Endothelial cell (in vitro differentiated cells): ENCODE results near the gene TMEM181. TPM values are rescaled to one million over a fixed set of nuclear protein-coding genes. Genes with fewer than 3 reads are reported as not detected.

Experiments
- DNase-seq: peaks from one replicate; pipeline ENCODE4 v3.0.0; 2021; ENCODE audit warnings: low spot score
- H3K27ac Mint-ChIP-seq: one replicate; pipeline ENCODE4 v1.8.0; 2021; ENCODE audit warnings: mixed read lengths, inconsistent platforms; ENCODE audit not compliant: unreplicated experiment
- H3K27me3 Mint-ChIP-seq: one replicate; pipeline ENCODE4 v1.8.0; 2021; ENCODE audit warnings: mild to moderate bottlenecking, moderate library complexity, mixed read lengths, inconsistent platforms; ENCODE audit not compliant: unreplicated experiment
- H3K36me3 Mint-ChIP-seq: one replicate; pipeline ENCODE4 v1.8.0; 2021; ENCODE audit warnings: mild to moderate bottlenecking, low read depth, mixed read lengths, inconsistent platforms; ENCODE audit not compliant: unreplicated experiment
- H3K4me1 Mint-ChIP-seq: one replicate; pipeline ENCODE4 v1.8.0; 2021; ENCODE audit warnings: mild to moderate bottlenecking, mixed read lengths, inconsistent platforms; ENCODE audit not compliant: unreplicated experiment
- H3K4me3 Mint-ChIP-seq: one replicate; pipeline ENCODE4 v1.8.0; 2021; ENCODE audit warnings: mild to moderate bottlenecking, mixed read lengths, inconsistent platforms; ENCODE audit not compliant: unreplicated experiment
- H3K9me3 Mint-ChIP-seq: one replicate; pipeline ENCODE4 v1.8.0; 2021; ENCODE audit warnings: mixed read lengths, inconsistent platforms; ENCODE audit not compliant: unreplicated experiment
- total RNA-seq: library from RNA; stranded (reverse); fragmentation: NEBNext Ultra II Directional; extraction: Animal tissue kit (Norgen Biotek cat#: 25700); gene quantifications from one replicate; pipeline ENCODE4 v1.2.1, GENCODE V29; 2021; ENCODE audit not compliant: unreplicated experiment
- TF ChIP-seq, protein P1 (sequence below): fragments of 200-600 bp; sonication (generic); IDR thresholded peaks from one replicate; pipeline ENCODE4 v1.5.0; 2021; ENCODE audit warnings: antibody characterized with exemption; ENCODE audit not compliant: unreplicated experiment

The TMEM181 gene
- total RNA-seq, 1 donor from 2014 or later: 29.5 TPM

DNA sequence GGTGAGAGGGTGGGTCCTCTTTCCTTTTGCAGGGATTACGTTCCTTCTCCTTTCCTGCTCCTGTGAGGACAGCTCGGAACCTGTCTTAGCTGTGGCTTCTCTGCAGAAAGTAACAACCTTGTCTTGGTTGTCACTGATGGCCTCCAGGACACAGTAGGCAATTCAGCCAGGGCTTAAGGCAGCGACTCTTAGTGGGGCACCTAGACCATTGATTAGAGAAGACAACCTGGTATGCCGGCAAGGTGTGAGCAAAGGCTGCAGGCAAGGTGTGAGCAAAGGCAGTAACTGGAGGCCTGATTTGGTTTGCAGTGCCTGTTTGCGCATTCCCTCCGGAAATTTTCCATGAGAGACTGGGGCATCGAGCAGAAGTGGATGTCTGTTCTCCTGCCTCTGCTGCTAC is 47.0 kb downstream of the TMEM181 start:
- Mint-ChIP-seq H3K36me3 (peaks cover 46% of the 10 kb centered on the region), H3K9me3 (no peaks in the 10 kb centered on the region), H3K27ac (no peak overlapping the region), H3K27me3 (peaks cover 4% of the 10 kb centered on the region), H3K4me1 (peaks cover 9% of the 10 kb centered on the region), H3K4me3 (no peak overlapping the region)
- DNase-seq: no peak
- TF ChIP-seq, protein P1, sequence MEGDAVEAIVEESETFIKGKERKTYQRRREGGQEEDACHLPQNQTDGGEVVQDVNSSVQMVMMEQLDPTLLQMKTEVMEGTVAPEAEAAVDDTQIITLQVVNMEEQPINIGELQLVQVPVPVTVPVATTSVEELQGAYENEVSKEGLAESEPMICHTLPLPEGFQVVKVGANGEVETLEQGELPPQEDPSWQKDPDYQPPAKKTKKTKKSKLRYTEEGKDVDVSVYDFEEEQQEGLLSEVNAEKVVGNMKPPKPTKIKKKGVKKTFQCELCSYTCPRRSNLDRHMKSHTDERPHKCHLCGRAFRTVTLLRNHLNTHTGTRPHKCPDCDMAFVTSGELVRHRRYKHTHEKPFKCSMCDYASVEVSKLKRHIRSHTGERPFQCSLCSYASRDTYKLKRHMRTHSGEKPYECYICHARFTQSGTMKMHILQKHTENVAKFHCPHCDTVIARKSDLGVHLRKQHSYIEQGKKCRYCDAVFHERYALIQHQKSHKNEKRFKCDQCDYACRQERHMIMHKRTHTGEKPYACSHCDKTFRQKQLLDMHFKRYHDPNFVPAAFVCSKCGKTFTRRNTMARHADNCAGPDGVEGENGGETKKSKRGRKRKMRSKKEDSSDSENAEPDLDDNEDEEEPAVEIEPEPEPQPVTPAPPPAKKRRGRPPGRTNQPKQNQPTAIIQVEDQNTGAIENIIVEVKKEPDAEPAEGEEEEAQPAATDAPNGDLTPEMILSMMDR: no peak

DNA sequence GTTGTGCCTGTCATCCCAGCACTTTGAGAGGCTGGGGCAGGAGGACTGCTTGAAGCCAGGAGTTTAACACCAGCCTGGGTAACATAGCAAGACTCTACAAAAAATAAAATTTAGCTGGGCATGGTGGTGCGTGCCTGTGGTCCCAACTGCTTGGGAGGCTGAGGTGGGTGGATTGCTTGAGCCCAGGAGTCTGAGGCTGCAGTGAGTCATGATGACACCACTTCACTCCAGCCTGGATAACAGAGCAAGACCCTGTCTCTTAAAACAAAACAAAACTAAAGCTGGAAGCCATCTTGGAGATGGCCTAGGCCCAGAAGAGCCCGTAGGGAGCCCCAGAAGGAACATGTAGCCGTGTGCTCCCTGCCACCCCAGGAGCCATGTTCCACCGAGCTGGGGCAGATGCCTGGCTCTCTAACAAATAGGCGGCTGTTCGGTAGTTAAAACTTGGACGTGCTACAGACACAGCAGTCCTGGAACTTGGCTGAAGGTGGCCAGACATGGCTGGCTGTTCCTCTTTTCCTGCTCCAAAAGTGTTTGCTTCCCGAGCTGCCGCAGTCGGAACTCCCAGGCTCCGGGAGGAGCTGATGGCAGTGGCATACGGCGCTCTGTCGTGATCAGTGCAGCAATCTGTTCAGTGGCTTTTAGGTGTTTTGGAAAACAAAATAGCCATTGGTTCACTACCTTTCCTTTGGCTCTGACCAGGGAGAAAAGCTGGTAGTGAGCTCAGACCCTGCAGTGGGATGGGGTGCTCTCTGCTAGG is 47.7 kb downstream of the TMEM181 start:
- H3K4me3 Mint-ChIP-seq: no peak overlapping the region
- peaks cover 46% of the 10 kb centered on the region for H3K36me3 Mint-ChIP-seq
- H3K27ac Mint-ChIP-seq: no peak overlapping the region
- peaks cover 13% of the 10 kb centered on the region for H3K4me1 Mint-ChIP-seq
- H3K27me3 Mint-ChIP-seq: peaks cover 4% of the 10 kb centered on the region
- H3K9me3 Mint-ChIP-seq: no peaks in the 10 kb centered on the region
- DNase-seq: no peak
- TF ChIP-seq, protein P1: no peak

DNA sequence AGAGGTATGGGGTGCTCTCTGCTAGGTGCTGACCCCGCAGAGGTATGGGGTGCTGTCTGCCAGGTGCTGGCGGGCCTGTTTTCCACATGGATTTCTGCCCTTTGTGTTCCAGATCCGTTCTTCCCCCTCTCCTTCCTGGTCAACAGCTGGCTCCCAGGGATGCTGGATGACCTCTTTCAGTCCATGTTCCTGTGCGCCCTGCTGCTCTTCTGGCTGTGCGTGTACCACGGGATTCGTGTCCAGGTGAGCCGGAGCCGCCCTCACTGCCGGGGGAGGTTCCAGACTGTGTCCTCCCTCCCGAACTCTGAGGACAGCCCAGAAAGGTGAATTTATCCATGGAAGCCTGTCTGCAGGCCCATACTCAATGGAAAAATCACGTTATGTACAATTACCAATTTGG is 48.3 kb downstream of the TMEM181 start:
- DNase-seq: no peak
- no peak overlapping the region for H3K4me3 Mint-ChIP-seq
- H3K9me3 Mint-ChIP-seq: no peaks in the 10 kb centered on the region
- H3K36me3 Mint-ChIP-seq: peaks cover 41% of the 10 kb centered on the region
- peaks cover 13% of the 10 kb centered on the region for H3K4me1 Mint-ChIP-seq
- peaks cover 4% of the 10 kb centered on the region for H3K27me3 Mint-ChIP-seq
- TF ChIP-seq, protein P1: no peak
- no peak overlapping the region for H3K27ac Mint-ChIP-seq

DNA sequence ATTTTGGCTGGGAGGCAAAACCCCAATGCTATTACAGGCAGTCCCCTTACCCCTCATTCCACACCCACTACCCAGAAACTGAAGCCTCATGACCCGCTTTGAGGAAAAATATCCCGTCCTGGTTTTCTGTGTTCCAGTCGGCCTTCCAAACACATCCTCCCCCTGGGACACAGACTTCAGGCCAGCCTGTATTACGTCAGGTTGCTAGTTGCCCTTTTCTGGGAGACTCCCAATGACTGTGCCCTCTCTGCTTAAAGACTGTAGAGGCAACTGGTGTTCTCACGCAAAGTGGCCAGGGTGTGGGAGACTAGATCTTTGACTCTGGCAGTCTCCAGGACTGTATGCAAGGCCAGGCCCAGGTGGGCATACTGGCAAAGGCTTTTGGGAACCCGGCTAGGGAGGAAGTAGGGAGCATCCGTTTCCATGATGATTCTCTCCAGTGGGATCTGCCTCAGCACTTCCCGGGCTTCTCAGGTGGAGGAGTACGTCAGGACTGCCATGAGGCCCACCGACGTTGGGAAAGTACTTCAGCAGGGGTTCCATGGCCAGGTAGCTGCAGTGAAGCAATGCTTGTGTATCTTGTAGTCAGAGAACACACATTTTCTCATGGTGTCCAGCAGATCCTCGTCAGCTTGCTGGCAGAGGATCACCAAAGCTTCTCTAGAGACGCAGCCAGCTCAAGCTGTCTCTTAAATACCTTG is 49.7 kb downstream of the TMEM181 start:
- Mint-ChIP-seq H3K27me3 (peaks cover 4% of the 10 kb centered on the region), H3K4me3 (peak overlapping the region; percentile 25), H3K9me3 (no peaks in the 10 kb centered on the region), H3K4me1 (peaks cover 13% of the 10 kb centered on the region), H3K36me3 (peaks cover 35% of the 10 kb centered on the region), H3K27ac (no peak overlapping the region)
- no peak for DNase-seq
- TF ChIP-seq, protein P1: no peak
